ENCODE measurements around the gene ALDH2.
"Not testable (repeated sequence)": the region's sequence is repeated elsewhere in the genome, so short reads cannot be mapped to it uniquely, and the experiment has no call there.

ALDH2 gene

GRCh38 chr12:111827907-111828306 lies 61.2 kb downstream of the ALDH2 start:
- DNase-seq (ENCODE audit: low read depth): no peak

GRCh38 chr12:111828338-111828979 lies 61.7 kb downstream of the ALDH2 start:
- no peak for DNase-seq (ENCODE audit: low read depth)

DNA sequence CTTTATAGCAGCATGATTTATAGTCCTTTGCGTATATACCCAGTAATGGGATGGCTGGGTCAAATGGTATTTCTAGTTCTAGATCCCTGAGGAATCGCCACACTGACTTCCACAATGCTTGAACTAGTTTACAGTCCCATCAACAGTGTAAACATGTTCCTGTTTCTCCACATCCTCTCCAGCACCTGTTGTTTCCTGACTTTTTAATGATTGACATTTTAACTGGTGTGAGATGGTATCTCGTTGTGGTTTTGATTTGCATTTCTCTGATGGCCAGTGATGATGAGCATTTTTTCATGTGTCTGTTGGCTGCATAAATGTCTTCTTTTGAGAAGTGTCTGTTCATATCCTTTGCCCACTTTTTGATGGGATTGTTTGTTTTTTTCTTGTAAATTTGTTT lies 62.9 kb downstream of the ALDH2 start:
- DNase-seq (ENCODE audit: low read depth): not testable (repeated sequence)

- DNase-seq (ENCODE audit: low read depth): not testable (repeated sequence)
These were observed 68.1 kb downstream of the ALDH2 start for GRCh38 chr12:111834740-111835386.

DNA sequence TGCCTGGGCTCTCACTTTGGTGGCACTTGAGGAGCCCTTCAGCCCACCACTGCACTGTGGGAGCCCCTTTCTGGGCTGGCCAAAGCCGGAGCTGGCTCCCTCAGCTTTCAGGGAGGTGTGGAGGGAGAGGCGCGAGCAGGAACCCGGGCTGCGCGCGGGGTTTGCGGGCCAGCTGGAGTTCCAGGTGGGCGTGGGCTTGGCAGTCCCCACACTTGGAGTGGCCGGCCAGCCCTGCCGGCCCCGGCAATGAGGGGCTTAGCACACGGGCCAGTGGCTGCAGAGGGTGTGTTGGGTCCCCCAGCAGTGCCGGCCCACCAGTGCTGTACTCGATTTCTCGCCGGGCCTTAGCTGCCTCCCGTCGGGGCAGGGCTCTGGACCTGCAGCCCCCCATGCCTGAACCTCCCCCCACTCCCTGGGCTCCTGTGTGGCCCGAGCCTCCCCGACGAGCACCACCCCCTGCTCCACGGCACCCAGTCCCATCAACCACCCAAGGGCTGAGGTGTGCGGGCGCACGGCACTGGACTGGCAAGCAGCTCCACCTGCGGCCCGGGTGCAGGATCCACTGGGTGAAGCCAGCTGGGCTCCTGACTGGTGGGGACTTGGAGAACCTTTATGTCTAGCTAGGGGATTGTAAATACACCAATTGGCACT lies 68.9 kb downstream of the ALDH2 start:
- not testable (repeated sequence) for DNase-seq (ENCODE audit: low read depth)

GRCh38 chr12:111838353-111838752 lies 71.6 kb downstream of the ALDH2 start:
- no peak for DNase-seq (ENCODE audit: low read depth)

DNA sequence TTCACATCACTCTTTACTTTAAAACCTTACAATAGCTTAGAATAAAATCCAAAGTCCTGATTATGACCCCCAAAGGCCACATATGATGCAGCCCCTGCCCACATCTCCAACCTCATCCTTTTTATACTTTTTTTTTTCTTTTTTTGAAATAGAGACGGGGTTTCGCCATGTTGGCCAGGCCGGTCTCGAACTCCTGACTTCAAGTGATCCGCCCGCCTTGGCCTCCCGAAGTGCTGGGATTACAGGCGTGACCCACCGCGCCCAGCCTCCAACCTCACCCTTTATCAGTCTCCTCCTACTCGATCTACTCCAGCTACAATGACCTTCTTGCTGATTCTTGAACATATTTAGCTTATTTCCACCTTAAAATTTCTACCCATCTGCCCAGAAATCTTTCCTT lies 74.1 kb downstream of the ALDH2 start:
- no peak for DNase-seq (ENCODE audit: low read depth)

DNA sequence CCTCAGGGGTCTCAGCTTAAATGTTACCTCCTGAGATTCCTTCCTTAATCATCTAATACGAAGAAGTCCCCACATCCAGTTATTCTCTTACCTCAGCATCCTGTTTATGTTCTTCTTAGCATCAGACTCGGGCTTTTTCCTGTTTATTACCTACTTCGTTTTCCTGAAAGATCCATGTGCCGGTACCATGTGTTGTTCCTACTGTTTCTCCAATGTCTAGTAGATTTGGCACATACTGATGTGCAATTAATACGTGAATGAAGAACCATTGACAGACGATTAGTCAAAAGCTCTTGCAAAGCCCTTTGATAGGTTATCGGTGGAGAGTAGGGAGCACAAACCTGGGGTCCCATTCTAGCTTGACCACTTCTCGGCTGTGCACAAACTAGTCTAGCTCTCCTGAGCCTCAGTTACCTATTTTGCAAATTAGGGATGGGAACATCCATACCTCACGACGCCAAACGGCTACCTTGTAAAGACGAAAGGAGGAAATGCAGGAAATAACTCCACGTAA lies 74.6 kb downstream of the ALDH2 start:
- no peak for DNase-seq (ENCODE audit: low read depth)

DNA sequence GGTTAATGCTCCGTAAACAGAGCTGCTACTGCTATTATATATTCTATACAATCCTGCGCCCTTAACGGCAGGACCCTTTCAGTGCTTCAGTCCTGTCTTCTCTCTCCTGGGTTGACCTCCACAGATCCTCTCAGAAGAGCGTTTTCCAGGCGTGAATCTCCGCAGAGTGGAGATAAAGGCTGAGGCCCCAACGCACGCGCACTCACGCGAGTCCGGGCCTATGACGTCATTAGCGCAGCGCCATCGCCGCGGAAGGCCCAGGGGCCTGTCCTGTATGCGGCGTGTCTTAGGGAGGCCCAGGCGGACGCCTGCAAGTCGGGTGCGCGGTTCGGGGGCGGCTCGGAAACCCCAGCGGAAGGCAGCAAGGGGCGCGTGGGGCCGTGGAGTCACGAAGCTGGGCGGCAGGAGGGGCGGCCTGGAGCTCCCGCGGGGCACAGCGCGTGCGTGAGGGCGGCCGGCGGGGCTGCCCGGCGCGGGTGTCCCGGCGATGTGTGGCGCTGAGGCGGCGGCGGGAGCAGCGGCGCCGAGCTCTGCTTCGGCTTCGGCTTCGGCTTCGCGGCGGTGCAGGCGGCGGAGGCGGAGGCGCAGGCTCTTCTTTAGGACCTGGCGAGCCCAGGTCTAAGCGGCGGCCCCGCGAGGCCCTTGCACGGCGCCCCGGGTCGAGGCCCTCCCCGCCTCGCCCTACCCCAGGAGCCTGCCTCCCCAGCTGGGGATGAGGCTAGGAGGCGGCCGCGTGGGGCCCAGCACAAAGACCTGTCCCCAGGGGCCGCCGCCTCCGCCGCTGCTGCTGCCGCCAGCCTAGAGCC lies 75.2 kb downstream of the ALDH2 start, which contains the start of gene MAPKAPK5:
Gene MAPKAPK5 (plus strand): TSS at position 479 of the 806 bp plus-strand sequence. CDS start 506 bp downstream, outside the sequence.
- DNase-seq (ENCODE audit: low read depth): peak; percentile 98

DNA sequence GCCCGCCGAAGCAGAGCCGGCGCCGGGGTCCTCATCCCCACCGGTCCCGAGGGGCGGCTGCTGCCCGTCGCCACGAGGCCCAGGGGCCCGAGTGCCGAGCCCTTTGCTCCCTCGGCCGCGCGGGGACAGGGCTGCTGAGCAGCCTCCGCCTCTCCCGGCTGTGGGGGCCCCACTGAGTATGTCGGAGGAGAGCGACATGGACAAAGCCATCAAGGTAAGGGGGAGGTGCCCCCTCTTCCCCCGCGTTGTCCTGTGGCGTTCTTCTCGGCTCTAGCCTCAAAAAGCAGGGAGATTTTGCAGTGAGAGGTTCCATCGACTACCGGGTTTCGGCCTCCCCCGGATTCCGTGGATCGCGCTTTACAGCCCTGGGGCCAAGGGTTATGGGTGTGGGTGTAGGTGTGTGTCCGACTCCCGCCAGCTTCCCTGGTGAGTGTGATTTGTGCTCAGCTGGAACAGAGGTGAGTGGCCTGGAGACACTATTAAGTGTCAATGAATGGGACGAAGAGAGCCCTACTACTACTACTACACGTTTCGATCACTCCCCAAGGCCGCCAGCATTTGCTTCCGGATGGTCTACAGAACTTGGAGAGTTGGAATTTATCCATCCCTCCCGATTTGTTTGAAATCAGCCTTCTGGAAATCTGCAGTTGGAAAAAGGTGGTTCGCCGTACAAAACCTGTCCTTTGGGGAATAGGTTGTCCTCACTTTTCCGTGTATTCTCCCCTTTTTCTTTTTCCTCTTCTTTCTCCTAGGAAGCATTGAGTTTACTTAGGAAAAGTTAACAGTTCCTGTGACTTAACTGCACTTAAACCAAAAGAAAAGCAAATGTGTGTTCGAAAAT lies 76.0 kb downstream of the ALDH2 start:
- DNase-seq (ENCODE audit: low read depth): no peak

- DNase-seq (ENCODE audit: low read depth): no peak
These were observed 79.3 kb downstream of the ALDH2 start for GRCh38 chr12:111846016-111846415.

DNA sequence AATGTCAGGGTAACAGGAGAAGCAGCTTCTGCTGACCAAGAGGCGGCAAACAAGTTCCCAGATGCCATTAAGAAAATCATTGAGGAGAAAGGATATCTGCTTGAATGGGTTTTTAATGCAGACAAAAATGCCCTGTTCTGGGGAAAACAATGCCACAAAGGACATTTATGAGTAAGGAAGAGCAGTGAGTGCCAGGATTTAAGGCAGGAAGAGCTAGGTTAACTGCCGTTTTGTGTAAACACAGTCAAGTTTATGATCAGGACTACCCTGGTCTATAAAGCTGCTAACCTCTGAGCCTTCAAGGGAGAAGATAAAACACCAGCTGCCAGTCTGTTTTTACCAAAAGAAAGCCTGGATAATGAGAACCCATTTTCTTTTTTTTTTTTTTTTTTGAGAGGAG lies 83.8 kb downstream of the ALDH2 start:
- DNase-seq (ENCODE audit: low read depth): no peak

DNA sequence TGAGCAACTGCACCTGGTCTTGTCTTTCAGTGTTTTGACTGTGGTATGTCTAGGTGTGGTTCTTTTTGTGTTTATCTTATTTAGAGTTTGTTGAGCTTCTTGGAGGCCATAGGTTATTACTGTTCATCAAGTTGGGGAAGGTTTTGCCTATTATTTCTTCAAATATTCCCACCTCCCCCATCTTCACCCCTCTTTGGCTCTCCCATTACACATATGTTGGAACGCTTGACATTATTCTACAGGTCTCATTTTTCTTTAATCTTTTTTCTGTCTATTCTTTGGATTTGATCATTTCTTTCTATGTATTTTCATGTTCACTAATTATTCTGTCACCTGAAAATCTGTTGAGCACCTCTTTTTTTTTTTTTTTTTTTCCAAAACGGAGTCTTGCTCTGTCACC lies 91.5 kb downstream of the ALDH2 start:
- DNase-seq (ENCODE audit: low read depth): no peak

- DNase-seq (ENCODE audit: low read depth): no peak
These were observed 92.0 kb downstream of the ALDH2 start for GRCh38 chr12:111858778-111859177.

DNA sequence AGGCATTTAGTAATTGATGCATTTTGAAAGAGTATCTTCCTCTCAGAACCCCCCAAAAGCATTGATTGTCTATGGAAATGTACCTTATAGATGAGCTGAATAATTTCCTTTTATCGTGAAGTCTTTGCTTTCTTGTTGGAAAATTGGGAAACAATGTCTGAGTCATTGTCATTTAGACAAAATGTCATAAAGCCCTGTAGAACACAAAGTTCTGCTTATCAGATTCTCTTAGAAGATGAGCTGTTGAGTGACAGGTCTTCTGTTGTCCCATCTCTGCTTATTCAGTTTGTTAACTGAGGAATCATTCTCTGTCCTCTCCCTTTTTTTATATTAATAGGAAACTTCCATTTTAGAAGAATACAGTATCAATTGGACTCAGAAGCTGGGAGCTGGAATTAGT lies 98.2 kb downstream of the ALDH2 start:
- DNase-seq (ENCODE audit: low read depth): no peak

Data from stimulated activated CD8-positive, alpha-beta memory T cell treated with anti-CD3 and anti-CD28 coated beads, Interleukin-12 subunit alpha, Interleukin-12 subunit beta, amount 100 ng/mL, for 4 hours (primary cell).